GM18858 (cell line): ENCODE measurements around the gene GPANK1.

Experiments
- ATAC-seq: cut with Tn5 transposase; IDR thresholded peaks from one replicate; pipeline ENCODE4 v1.9.1; 2021; ENCODE audit not compliant: unreplicated experiment

The GPANK1 gene

GRCh38 chr6:31621320-31621939, 43.4 kb downstream of the GPANK1 start:
- no peak for ATAC-seq

- ATAC-seq = peak; percentile 11
Measured at GRCh38 chr6:31620586-31621319, 44.0 kb downstream of the GPANK1 start, which contains the start of gene PRRC2A. TSS of gene PRRC2A (plus strand) at chr6:31620715. CDS start at chr6:31622790, 2,075 bp downstream.

- ATAC-seq = peak; percentile 67
Measured at GRCh38 chr6:31619805-31620585, 44.8 kb downstream of the GPANK1 start.

- no peak for ATAC-seq
Measured at GRCh38 chr6:31617010-31617409, 47.8 kb downstream of the GPANK1 start.

- ATAC-seq = no peak
Measured at GRCh38 chr6:31615748-31616147, 49.0 kb downstream of the GPANK1 start.

GRCh38 chr6:31614684-31615578, 49.9 kb downstream of the GPANK1 start, which contains the start of gene AIF1:
TSS of gene AIF1 (plus strand) at chr6:31615234. CDS start at chr6:31615330, 96 bp downstream.
- ATAC-seq = no peak

GRCh38 chr6:31614075-31614619, 50.6 kb downstream of the GPANK1 start:
- no peak for ATAC-seq
